GM21737 (cell line): ENCODE data around the gene ITLN1.

ENCODE experiments used
- ATAC-seq: cut with Tn5 transposase; IDR thresholded peaks from one replicate; pipeline ENCODE4 v1.9.1; 2021; ENCODE audit warnings: mild to moderate bottlenecking, moderate library complexity; ENCODE audit not compliant: unreplicated experiment

Gene ITLN1

DNA sequence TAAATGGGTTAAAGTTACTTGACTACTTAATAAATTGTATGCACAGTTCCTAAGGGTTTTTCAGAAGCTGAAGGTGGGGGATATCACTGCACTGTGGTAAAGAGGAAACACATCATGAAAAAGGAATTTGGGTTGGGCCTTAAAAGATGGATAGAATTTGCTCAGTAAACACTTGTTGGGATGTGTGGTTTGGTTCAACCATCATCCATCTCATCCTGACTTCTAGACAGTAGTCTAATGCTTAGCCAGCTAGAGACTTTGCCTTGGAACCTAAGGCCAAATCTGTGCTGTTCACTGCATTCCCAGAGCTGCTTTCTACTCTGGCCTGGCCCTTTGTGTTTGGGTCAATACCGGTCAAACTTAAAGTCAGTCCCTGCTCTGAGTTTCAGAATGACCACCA is 58.4 kb downstream of the ITLN1 start:
- no peak for ATAC-seq
